Measurements from ENCODE around the gene CNTNAP1.

Gene CNTNAP1

GRCh38 chr17:42684929-42685556 lies 2.7 kb downstream of the CNTNAP1 start:
- CTCF ChIA-PET: interaction anchor here (3.7 kb wide), 1 partner anchor 106 kb away, joined by 42 read pairs; the partner anchor contains the start of gene PSMC3IP
- POLR2A ChIA-PET: no interaction called here
- no peak for DNase-seq (ENCODE audit: low read depth, low spot score)
- TF ChIP-seq, protein P1, sequence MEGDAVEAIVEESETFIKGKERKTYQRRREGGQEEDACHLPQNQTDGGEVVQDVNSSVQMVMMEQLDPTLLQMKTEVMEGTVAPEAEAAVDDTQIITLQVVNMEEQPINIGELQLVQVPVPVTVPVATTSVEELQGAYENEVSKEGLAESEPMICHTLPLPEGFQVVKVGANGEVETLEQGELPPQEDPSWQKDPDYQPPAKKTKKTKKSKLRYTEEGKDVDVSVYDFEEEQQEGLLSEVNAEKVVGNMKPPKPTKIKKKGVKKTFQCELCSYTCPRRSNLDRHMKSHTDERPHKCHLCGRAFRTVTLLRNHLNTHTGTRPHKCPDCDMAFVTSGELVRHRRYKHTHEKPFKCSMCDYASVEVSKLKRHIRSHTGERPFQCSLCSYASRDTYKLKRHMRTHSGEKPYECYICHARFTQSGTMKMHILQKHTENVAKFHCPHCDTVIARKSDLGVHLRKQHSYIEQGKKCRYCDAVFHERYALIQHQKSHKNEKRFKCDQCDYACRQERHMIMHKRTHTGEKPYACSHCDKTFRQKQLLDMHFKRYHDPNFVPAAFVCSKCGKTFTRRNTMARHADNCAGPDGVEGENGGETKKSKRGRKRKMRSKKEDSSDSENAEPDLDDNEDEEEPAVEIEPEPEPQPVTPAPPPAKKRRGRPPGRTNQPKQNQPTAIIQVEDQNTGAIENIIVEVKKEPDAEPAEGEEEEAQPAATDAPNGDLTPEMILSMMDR (IDR thresholded peaks at IDR 0.05; ENCODE audit: insufficient read depth, low read length, missing control alignments): no peak
- no peak overlapping the region for H3K4me3 ChIP-seq (ENCODE audit: low read depth, low read length)

DNA sequence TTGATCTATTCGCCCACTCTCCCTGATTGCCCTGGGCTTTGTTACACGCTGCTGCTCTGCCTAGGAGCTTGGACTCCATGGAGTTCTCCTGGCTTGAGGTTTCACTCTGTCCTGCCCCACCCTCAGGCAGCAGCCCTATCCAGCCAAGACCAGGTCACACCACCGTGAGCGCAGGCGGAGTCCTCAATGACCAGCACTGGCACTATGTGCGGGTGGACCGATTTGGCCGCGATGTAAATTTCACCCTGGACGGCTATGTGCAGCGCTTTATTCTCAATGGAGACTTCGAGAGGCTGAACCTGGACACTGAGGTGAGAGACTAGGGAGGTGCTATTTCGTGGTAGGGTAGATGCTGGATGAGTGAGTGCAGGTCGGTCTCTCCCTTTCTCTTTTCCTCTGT lies 3.5 kb downstream of the CNTNAP1 start:
- DNase-seq (ENCODE audit: low read depth, low spot score): no peak
- TF ChIP-seq, protein P1 (IDR thresholded peaks at IDR 0.05; ENCODE audit: insufficient read depth, low read length, missing control alignments): no peak
- ChIA-PET CTCF (interaction anchor here (3.7 kb wide), 1 partner anchor 107 kb away, joined by 42 read pairs; the partner anchor contains the start of gene PSMC3IP), POLR2A (interaction anchor here (0.6 kb wide), 1 partner anchor 107 kb away, joined by 3 read pairs; no protein-coding TSS in a partner anchor)
- H3K4me3 ChIP-seq (ENCODE audit: low read depth, low read length): no peak overlapping the region

- ChIA-PET POLR2A (no interaction called here), CTCF (interaction anchor here (1.5 kb wide), 1 partner anchor 108 kb away, joined by 6 read pairs; the partner anchor contains the start of gene PSMC3IP)
- H3K4me3 ChIP-seq (ENCODE audit: low read depth, low read length): no peak overlapping the region
- no peak for DNase-seq (ENCODE audit: low read depth, low spot score)
- TF ChIP-seq, protein P1 (IDR thresholded peaks at IDR 0.05; ENCODE audit: insufficient read depth, low read length, missing control alignments): no peak
These were observed 4.3 kb downstream of the CNTNAP1 start for GRCh38 chr17:42686520-42687128.

GRCh38 chr17:42687707-42688320 lies 5.5 kb downstream of the CNTNAP1 start:
- DNase-seq (ENCODE audit: low read depth, low spot score): no peak
- TF ChIP-seq, protein P1 (IDR thresholded peaks at IDR 0.05; ENCODE audit: insufficient read depth, low read length, missing control alignments): no peak
- POLR2A ChIA-PET: no interaction called here
- CTCF ChIA-PET: interaction anchor here (0.9 to 1.5 kb wide), 2 partner anchors 75 to 110 kb away, joined by 3 to 6 read pairs; partner anchors contain the start of gene PSMC3IP
- no peak overlapping the region for H3K4me3 ChIP-seq (ENCODE audit: low read depth, low read length)

DNA sequence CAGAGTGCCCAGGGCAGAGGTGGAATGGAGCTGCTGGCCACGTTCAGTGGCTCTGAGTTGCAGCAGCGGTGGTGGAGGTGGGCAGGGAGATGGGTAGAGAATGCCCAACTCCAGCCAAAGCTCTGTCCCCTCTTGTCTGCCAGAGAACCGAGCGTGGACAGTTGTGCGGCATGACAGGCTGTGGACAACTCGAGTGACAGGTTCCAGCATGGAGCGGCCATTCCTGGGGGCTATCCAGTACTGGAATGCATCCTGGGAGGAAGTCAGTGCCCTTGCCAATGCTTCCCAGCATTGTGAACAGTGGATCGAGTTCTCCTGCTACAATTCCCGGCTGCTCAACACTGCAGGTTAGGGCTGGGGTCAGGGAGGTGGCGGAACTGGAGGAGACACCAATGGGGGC lies 8.3 kb downstream of the CNTNAP1 start:
- CTCF ChIA-PET: interaction anchor here (2.5 kb wide), 1 partner anchor 10 kb away, joined by 7 read pairs; no protein-coding TSS in a partner anchor
- no peak for DNase-seq (ENCODE audit: low read depth, low spot score)
- POLR2A ChIA-PET: interaction anchor here (0.6 kb wide), 1 partner anchor 249 kb away, joined by 3 read pairs; no protein-coding TSS in a partner anchor
- TF ChIP-seq, protein P1 (IDR thresholded peaks at IDR 0.05; ENCODE audit: insufficient read depth, low read length, missing control alignments): no peak
- H3K4me3 ChIP-seq (ENCODE audit: low read depth, low read length): no peak overlapping the region
